Measurements from ENCODE around the gene NBPF1.
"Not testable (repeated sequence)": the region's sequence is repeated elsewhere in the genome, so short reads cannot be mapped to it uniquely, and the experiment has no call there.

GRCh38 chr1:16610553-16610952 lies 2.8 kb downstream of the NBPF1 start:
- TF ChIP-seq CTCF, POLR2A (IDR thresholded peaks at IDR 0.05): not testable (repeated sequence)

All from esophagus squamous epithelium (tissue), 4 donors.